RWPE1 (cell line): Measurements from ENCODE around the gene SLC13A5.
"Not testable (repeated sequence)": the region's sequence is repeated elsewhere in the genome, so short reads cannot be mapped to it uniquely, and the experiment has no call there.

Experiments used
- CTCF ChIA-PET: fragments of 350-600 bp; sonication (Branson Sonifier 250); formaldehyde crosslinking; extraction: SDS; loops from one replicate; lab custom pipeline; 2021; lab: Yijun Ruan, JAX
- POLR2A ChIA-PET: fragments of 400-600 bp; formaldehyde crosslinking; extraction: SDS; loops from one replicate; lab custom pipeline; 2020; ENCODE audit warnings: antibody characterized with exemption; ENCODE audit not compliant: low non-redundant PET; lab: Yijun Ruan, JAX
- DNase-seq: peaks from one replicate; pipeline ENCODE4 v3.0.0; 2012; ENCODE audit warnings: low spot score
- H3K27ac ChIP-seq: fragments of 450-650 bp; 2 replicates; pipeline ENCODE4 v1.5.1; 2017
- TF ChIP-seq, protein P1 (sequence below): fragments of 450-650 bp; conservative IDR thresholded peaks from 2 replicates; pipeline ENCODE4 v1.5.1; 2017; ENCODE audit warnings: low read depth, mild to moderate bottlenecking

Gene SLC13A5

DNA sequence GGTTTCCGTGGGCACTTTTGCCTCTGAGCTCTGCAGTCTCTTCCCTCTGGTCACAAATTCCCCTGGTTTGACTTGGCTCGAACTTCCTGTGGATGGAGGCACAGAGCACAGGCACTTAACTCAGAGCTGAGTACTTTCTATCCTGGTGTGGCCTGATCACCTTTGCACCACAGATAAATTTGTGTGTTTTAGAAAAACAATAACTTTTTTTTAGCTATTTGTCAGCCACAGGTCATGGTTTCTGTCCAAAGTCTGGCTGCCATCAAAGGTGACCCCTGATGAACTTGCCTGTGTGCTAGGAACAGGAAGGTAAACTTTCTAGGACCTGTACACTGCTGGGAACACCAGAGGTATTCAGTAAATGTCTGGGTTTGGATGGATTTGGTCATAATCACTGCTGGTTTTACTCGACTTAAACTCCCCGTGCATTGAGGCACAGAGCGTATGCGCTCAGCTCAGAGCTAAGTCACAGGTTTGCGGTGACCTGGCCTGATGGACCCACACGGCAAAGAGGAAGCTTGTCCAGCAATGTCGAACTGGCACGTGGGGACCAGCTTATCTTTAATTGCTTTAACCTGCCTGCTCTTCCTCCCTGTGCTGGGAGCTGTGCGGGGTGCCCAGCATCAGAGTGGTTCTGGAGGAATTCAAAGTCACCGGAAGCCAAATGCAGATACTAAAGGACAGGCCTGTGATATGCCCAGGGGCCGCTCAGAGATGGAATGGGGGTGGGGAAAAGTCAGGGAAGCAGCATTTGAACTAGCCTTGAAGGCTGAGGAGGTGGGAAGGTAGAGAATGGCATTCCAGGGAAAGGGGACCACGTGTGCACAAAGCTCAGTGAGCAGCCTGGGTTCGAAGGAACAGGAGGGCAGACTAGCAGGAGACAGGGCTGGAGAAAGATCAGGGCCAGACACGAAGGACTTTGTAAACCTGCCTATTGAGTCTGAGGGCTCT lies 12.9 kb downstream of the SLC13A5 start:
- TF ChIP-seq, protein P1, sequence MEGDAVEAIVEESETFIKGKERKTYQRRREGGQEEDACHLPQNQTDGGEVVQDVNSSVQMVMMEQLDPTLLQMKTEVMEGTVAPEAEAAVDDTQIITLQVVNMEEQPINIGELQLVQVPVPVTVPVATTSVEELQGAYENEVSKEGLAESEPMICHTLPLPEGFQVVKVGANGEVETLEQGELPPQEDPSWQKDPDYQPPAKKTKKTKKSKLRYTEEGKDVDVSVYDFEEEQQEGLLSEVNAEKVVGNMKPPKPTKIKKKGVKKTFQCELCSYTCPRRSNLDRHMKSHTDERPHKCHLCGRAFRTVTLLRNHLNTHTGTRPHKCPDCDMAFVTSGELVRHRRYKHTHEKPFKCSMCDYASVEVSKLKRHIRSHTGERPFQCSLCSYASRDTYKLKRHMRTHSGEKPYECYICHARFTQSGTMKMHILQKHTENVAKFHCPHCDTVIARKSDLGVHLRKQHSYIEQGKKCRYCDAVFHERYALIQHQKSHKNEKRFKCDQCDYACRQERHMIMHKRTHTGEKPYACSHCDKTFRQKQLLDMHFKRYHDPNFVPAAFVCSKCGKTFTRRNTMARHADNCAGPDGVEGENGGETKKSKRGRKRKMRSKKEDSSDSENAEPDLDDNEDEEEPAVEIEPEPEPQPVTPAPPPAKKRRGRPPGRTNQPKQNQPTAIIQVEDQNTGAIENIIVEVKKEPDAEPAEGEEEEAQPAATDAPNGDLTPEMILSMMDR: no peak
- no peak for DNase-seq
- CTCF ChIA-PET: interaction anchor here (0.6 to 1.4 kb wide), 7 partner anchors 9 to 215 kb away, joined by 3 to 7 read pairs (median 3); no protein-coding TSS in a partner anchor
- POLR2A ChIA-PET: no interaction called here
- peak overlapping the region; percentile 10; the same call in 1 of the 2 replicates for H3K27ac ChIP-seq

DNA sequence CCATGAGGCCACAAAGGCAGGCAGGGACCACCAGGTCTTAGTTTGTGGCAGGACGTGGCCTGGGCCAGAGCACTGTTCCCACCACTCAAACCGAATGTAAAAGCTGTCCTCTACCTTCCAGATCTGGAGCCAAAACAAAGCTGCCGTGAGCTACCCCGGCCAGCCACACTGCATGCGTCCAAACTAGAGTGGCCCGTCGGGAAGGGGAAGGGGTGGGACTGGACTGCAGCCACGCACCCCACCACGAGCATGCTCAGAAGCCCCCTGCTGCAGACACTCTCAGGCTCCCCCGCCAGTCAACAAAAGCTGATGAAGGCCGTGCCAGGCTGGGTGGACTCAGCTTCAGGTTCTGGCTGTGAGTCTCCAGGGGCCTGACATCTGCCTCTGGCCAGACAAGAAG lies 15.2 kb downstream of the SLC13A5 start:
- no peak for DNase-seq
- ChIA-PET CTCF (interaction anchor here (0.8 kb wide), 1 partner anchor 145 kb away, joined by 3 read pairs; no protein-coding TSS in a partner anchor), POLR2A (no interaction called here)
- TF ChIP-seq, protein P1: no peak
- H3K27ac ChIP-seq: no peak overlapping the region

DNA sequence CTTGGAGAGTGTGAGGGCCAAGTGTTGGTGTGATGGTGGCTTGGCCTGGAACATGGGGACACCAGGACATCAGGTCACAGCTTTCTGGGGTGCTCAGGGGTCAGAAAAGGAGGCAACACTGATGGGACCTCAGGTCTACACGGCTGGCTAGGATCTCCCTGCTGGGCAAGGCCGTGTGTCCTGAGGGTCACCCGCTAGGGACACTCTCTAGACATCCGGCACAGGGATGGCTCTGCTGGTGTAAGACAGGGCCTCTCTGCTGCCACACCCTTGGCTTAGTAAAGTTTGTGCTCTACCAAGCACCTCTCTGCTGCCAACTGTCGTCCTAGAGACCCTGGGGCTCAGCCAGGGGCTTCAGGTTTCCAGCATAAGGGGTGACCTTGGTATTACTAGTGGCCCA lies 16.3 kb downstream of the SLC13A5 start:
- ChIA-PET POLR2A (no interaction called here), CTCF (interaction anchor here (0.6 kb wide), 1 partner anchor 20 kb away, joined by 4 read pairs; no protein-coding TSS in a partner anchor)
- H3K27ac ChIP-seq: no peak overlapping the region
- no peak for DNase-seq
- TF ChIP-seq, protein P1: no peak

DNA sequence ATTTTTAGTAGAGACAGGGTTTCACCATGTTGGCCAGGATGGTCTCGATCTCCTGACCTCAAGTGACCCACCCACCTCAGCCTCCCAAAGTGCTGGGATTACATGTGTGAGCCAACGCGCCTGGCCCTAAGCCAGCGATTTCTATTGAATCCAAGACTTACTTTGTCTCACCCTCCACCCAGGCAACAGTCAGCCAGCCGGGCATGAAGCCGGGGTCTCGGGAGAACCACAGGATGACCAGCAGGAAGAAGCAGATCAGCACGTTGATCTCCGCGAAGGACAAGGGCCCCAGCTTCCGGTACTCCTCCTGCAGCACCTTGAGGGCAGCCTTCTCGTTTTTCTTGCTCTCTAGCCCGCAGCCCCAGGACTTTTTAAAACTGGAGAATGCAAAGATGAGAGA lies 17.6 kb downstream of the SLC13A5 start:
- CTCF ChIA-PET: no interaction called here
- peak overlapping the region; percentile 28; the same call in 1 of the 2 replicates for H3K27ac ChIP-seq
- POLR2A ChIA-PET: no interaction called here
- TF ChIP-seq, protein P1: no peak
- no peak for DNase-seq

DNA sequence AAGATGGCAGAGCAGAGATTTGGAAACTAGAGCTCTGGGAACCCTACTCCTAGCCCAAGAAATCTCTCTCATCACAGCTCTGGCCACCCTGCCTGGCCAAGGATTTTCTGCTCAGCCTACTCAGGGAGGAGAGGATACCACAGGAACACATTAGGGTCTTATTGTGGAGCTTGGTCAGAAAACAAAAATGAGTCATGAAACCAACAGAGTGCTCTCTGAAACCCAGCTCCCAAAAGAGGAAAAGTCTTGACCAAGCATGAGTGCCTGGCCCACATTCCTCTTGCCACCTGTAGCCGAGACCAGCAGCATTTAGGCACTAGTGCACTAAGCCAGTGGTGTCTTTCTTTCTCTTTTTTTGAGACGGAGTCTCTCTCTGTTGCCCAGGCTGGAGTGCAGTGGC lies 18.1 kb downstream of the SLC13A5 start:
- ChIA-PET POLR2A (no interaction called here), CTCF (no interaction called here)
- H3K27ac ChIP-seq: peak overlapping the region; percentile 28; the same call in 1 of the 2 replicates
- TF ChIP-seq, protein P1: no peak
- no peak for DNase-seq

DNA sequence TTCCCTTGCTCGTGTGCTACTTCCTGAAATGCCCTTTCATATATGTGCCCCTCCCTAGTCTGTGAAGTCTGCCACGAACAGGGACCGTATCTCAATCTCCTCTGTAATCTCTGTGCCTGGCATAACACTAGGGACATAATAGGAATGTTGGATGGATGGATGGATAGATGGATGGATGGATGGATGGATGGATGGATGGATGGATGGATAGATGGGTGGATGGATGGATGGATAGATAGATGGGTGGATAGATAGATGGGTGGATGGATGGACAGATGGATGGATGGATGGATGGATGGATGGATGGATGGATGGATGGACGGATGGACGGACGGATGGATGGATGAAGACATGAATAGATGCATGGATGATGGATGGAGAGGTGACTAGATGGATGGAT lies 21.2 kb downstream of the SLC13A5 start:
- DNase-seq, H3K27ac ChIP-seq, POLR2A ChIA-PET: not testable (repeated sequence)
- CTCF ChIA-PET: interaction anchor here (0.7 to 1.0 kb wide), 2 partner anchors 8 to 13 kb away, joined by 3 read pairs; no protein-coding TSS in a partner anchor
